ENCODE measurements around the gene CCDC159.

DNA sequence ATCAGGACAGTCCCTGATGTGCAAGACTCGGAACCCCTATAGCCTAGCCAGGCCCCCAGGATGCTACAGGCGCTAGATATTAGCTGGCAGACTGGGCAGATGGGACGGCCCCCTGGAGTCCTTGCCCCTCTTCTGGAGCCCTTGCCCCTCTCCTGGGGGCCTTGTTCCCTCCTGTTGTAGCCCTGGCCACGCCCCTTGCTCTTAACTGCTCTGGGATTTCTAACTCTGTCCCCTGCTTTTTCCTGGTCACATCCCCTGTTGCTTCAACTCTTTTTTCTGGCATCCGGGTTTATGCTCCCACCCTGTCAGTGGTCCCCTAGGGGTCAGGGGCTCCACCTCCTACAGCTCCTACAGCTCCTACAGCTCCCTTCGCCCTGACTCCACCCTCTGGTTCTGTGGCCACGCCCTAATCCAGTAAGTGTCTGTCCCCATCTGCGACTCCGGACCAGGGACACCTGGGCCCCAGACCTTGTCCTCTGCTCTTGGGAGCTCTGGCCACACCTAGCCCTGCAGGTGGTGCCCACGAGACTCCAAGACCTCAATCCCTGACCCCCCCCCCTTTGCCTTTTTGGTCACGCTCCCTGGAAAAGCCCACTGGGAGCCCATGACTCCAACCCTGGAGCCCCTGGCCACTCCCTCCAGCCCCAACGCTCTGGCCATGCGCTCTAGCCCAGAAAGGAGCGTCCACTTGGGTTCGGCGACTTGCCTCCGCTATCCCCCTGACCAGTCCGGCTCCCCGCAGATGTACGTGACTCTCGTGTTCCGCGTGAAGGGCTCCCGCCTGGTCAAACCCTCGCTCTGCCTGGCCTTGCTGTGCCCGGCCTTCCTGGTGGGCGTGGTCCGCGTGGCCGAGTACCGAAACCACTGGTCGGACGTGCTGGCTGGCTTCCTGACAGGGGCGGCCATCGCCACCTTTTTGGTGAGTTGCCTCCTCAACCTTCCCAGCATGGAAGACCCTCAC, 15.7 kb downstream of the CCDC159 start:
- TF ChIP-seq MXI1 (IDR thresholded peaks at IDR 0.05; ENCODE audit: low read depth, low read length) (no peak), USF2 (IDR thresholded peaks at IDR 0.05; ENCODE audit: borderline replicate concordance, low read depth, low read length) (no peak)
- TF ChIP-seq, protein P1, sequence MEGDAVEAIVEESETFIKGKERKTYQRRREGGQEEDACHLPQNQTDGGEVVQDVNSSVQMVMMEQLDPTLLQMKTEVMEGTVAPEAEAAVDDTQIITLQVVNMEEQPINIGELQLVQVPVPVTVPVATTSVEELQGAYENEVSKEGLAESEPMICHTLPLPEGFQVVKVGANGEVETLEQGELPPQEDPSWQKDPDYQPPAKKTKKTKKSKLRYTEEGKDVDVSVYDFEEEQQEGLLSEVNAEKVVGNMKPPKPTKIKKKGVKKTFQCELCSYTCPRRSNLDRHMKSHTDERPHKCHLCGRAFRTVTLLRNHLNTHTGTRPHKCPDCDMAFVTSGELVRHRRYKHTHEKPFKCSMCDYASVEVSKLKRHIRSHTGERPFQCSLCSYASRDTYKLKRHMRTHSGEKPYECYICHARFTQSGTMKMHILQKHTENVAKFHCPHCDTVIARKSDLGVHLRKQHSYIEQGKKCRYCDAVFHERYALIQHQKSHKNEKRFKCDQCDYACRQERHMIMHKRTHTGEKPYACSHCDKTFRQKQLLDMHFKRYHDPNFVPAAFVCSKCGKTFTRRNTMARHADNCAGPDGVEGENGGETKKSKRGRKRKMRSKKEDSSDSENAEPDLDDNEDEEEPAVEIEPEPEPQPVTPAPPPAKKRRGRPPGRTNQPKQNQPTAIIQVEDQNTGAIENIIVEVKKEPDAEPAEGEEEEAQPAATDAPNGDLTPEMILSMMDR (IDR thresholded peaks at IDR 0.05), result no peak
- TF ChIP-seq, protein P2, sequence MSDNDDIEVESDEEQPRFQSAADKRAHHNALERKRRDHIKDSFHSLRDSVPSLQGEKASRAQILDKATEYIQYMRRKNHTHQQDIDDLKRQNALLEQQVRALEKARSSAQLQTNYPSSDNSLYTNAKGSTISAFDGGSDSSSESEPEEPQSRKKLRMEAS (IDR thresholded peaks at IDR 0.05; ENCODE audit: low read depth), result no peak
